Right lung (tissue), 5 donors: ENCODE results near the gene ABCF3. TPM values are rescaled to one million over a fixed set of nuclear protein-coding genes. Genes with fewer than 3 reads are reported as not detected.

Experiments
- DNase-seq, 2 donors: peaks; one replicate each; pipeline ENCODE4 v3.0.0-alpha.2; 2013
- polyA plus RNA-seq, 5 donors: library from polyadenylated mRNA; unstranded; fragments of 120-200 nt; gene quantifications; one replicate each; pipeline versions ENCODE4 v1.2.1 to v1.2.3, GENCODE V29; 2013; ENCODE audit warnings: inconsistent platforms in 1 of 5, low replicate concordance in 1 of 5; ENCODE audit not compliant: insufficient read length in 5 of 5, insufficient read depth in 1 of 5

Gene ABCF3
- polyA plus RNA-seq, 5 donors = 52.0 to 70.3 (median 63.0) TPM

- DNase-seq = no peak
Observed at GRCh38 chr3:184230603-184231528, 44.9 kb downstream of the ABCF3 start.

- no peak for DNase-seq
Observed at GRCh38 chr3:184231671-184232070, 45.7 kb downstream of the ABCF3 start.

- no peak for DNase-seq
Observed at GRCh38 chr3:184233127-184233843, 47.3 kb downstream of the ABCF3 start.

- no peak for DNase-seq
Observed at GRCh38 chr3:184234224-184234623, 48.2 kb downstream of the ABCF3 start.

- DNase-seq = no peak
Observed at GRCh38 chr3:184234671-184235380, 48.8 kb downstream of the ABCF3 start.

GRCh38 chr3:184235381-184236032, 49.5 kb downstream of the ABCF3 start:
- no peak for DNase-seq

GRCh38 chr3:184236033-184236410, 50.0 kb downstream of the ABCF3 start:
- no peak for DNase-seq

- no peak for DNase-seq
Observed at GRCh38 chr3:184236636-184237035, 50.6 kb downstream of the ABCF3 start.

- DNase-seq = no peak
Observed at GRCh38 chr3:184237211-184237610, 51.2 kb downstream of the ABCF3 start.

- no peak for DNase-seq
Observed at GRCh38 chr3:184237807-184238206, 51.8 kb downstream of the ABCF3 start.

GRCh38 chr3:184238246-184238818, 52.3 kb downstream of the ABCF3 start:
- no peak for DNase-seq

GRCh38 chr3:184239221-184239620, 53.2 kb downstream of the ABCF3 start:
- no peak for DNase-seq

GRCh38 chr3:184239708-184240107, 53.7 kb downstream of the ABCF3 start:
- DNase-seq = no peak

GRCh38 chr3:184240384-184241140, 54.6 kb downstream of the ABCF3 start:
- DNase-seq = no peak

GRCh38 chr3:184241141-184241446, 55.1 kb downstream of the ABCF3 start:
- no peak for DNase-seq

- DNase-seq = no peak
Observed at GRCh38 chr3:184241447-184242296, 55.7 kb downstream of the ABCF3 start.

- no peak for DNase-seq
Observed at GRCh38 chr3:184242297-184242685, 56.3 kb downstream of the ABCF3 start.
